ENCODE data around the gene FAR2. TPM values are rescaled to one million over a fixed set of nuclear protein-coding genes. Genes with fewer than 3 reads are reported as not detected.

FAR2 gene
- total and polyA plus RNA-seq, 2 experiments from 2014 or later, result 18.7 to 22.6 TPM

DNA sequence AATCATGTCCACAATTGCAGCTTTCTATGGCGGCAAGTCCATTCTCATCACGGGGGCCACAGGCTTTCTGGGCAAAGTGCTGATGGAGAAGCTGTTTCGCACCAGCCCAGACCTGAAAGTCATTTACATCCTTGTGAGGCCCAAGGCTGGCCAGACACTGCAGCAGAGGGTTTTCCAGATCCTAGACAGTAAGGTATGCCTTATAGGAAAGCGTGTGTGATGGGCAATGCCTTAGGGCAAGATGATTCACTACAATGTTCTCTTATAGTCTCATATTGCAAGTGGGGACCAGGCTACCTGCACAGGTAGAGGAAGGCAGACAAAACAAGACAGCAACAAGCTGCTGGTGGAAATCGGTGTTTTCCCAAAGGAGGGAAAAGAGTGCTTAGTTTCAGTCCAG is 121.4 kb downstream of the FAR2 start:
- H3K36me3 ChIP-seq (ENCODE audit: insufficient read depth), result no peaks in the 10 kb centered on the region
- Mint-ChIP-seq H3K4me3 (no peak overlapping the region), H3K36me3 (ENCODE audit: low read depth) (peaks cover 3% of the 10 kb centered on the region; the same call in 1 of the 3 replicates), H3K27ac (no peak overlapping the region), H3K4me1 (peaks cover 12% of the 10 kb centered on the region), H3K27me3 (ENCODE audit: insufficient read depth, low read depth, poor library complexity) (peaks cover 2% of the 10 kb centered on the region), H3K9me3 (no peaks in the 10 kb centered on the region)
- ATAC-seq (no peak), DNase-seq (ENCODE audit: low spot score) (no peak)
- H3K27ac ChIP-seq (ENCODE audit: low read depth), result no peak overlapping the region
- H3K4me1 ChIP-seq (ENCODE audit: insufficient read depth), result peaks cover 6% of the 10 kb centered on the region
- H3K4me3 ChIP-seq, result no peak overlapping the region
- TF ChIP-seq, protein P1, sequence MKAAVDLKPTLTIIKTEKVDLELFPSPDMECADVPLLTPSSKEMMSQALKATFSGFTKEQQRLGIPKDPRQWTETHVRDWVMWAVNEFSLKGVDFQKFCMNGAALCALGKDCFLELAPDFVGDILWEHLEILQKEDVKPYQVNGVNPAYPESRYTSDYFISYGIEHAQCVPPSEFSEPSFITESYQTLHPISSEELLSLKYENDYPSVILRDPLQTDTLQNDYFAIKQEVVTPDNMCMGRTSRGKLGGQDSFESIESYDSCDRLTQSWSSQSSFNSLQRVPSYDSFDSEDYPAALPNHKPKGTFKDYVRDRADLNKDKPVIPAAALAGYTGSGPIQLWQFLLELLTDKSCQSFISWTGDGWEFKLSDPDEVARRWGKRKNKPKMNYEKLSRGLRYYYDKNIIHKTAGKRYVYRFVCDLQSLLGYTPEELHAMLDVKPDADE (IDR thresholded peaks at IDR 0.05), result no peak
- no peak for TF ChIP-seq EZH2 (IDR thresholded peaks at IDR 0.05; ENCODE audit: low read depth, unreplicated experiment)
- no peak for TF ChIP-seq ZNF114 (CRISPR knock-in tag; IDR thresholded peaks at IDR 0.05)
- no peak for TF ChIP-seq JUNB (IDR thresholded peaks at IDR 0.05; ENCODE audit: unreplicated experiment)
- no peak for TF ChIP-seq NANOG (IDR thresholded peaks at IDR 0.05; ENCODE audit: borderline replicate concordance)
- TF ChIP-seq, protein P2, sequence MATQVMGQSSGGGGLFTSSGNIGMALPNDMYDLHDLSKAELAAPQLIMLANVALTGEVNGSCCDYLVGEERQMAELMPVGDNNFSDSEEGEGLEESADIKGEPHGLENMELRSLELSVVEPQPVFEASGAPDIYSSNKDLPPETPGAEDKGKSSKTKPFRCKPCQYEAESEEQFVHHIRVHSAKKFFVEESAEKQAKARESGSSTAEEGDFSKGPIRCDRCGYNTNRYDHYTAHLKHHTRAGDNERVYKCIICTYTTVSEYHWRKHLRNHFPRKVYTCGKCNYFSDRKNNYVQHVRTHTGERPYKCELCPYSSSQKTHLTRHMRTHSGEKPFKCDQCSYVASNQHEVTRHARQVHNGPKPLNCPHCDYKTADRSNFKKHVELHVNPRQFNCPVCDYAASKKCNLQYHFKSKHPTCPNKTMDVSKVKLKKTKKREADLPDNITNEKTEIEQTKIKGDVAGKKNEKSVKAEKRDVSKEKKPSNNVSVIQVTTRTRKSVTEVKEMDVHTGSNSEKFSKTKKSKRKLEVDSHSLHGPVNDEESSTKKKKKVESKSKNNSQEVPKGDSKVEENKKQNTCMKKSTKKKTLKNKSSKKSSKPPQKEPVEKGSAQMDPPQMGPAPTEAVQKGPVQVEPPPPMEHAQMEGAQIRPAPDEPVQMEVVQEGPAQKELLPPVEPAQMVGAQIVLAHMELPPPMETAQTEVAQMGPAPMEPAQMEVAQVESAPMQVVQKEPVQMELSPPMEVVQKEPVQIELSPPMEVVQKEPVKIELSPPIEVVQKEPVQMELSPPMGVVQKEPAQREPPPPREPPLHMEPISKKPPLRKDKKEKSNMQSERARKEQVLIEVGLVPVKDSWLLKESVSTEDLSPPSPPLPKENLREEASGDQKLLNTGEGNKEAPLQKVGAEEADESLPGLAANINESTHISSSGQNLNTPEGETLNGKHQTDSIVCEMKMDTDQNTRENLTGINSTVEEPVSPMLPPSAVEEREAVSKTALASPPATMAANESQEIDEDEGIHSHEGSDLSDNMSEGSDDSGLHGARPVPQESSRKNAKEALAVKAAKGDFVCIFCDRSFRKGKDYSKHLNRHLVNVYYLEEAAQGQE (IDR thresholded peaks at IDR 0.05; ENCODE audit: unreplicated experiment), result no peak
- no peak for TF ChIP-seq ZNF331 (CRISPR knock-in tag; IDR thresholded peaks at IDR 0.05; ENCODE audit: low read depth)
- TF ChIP-seq, protein P3, sequence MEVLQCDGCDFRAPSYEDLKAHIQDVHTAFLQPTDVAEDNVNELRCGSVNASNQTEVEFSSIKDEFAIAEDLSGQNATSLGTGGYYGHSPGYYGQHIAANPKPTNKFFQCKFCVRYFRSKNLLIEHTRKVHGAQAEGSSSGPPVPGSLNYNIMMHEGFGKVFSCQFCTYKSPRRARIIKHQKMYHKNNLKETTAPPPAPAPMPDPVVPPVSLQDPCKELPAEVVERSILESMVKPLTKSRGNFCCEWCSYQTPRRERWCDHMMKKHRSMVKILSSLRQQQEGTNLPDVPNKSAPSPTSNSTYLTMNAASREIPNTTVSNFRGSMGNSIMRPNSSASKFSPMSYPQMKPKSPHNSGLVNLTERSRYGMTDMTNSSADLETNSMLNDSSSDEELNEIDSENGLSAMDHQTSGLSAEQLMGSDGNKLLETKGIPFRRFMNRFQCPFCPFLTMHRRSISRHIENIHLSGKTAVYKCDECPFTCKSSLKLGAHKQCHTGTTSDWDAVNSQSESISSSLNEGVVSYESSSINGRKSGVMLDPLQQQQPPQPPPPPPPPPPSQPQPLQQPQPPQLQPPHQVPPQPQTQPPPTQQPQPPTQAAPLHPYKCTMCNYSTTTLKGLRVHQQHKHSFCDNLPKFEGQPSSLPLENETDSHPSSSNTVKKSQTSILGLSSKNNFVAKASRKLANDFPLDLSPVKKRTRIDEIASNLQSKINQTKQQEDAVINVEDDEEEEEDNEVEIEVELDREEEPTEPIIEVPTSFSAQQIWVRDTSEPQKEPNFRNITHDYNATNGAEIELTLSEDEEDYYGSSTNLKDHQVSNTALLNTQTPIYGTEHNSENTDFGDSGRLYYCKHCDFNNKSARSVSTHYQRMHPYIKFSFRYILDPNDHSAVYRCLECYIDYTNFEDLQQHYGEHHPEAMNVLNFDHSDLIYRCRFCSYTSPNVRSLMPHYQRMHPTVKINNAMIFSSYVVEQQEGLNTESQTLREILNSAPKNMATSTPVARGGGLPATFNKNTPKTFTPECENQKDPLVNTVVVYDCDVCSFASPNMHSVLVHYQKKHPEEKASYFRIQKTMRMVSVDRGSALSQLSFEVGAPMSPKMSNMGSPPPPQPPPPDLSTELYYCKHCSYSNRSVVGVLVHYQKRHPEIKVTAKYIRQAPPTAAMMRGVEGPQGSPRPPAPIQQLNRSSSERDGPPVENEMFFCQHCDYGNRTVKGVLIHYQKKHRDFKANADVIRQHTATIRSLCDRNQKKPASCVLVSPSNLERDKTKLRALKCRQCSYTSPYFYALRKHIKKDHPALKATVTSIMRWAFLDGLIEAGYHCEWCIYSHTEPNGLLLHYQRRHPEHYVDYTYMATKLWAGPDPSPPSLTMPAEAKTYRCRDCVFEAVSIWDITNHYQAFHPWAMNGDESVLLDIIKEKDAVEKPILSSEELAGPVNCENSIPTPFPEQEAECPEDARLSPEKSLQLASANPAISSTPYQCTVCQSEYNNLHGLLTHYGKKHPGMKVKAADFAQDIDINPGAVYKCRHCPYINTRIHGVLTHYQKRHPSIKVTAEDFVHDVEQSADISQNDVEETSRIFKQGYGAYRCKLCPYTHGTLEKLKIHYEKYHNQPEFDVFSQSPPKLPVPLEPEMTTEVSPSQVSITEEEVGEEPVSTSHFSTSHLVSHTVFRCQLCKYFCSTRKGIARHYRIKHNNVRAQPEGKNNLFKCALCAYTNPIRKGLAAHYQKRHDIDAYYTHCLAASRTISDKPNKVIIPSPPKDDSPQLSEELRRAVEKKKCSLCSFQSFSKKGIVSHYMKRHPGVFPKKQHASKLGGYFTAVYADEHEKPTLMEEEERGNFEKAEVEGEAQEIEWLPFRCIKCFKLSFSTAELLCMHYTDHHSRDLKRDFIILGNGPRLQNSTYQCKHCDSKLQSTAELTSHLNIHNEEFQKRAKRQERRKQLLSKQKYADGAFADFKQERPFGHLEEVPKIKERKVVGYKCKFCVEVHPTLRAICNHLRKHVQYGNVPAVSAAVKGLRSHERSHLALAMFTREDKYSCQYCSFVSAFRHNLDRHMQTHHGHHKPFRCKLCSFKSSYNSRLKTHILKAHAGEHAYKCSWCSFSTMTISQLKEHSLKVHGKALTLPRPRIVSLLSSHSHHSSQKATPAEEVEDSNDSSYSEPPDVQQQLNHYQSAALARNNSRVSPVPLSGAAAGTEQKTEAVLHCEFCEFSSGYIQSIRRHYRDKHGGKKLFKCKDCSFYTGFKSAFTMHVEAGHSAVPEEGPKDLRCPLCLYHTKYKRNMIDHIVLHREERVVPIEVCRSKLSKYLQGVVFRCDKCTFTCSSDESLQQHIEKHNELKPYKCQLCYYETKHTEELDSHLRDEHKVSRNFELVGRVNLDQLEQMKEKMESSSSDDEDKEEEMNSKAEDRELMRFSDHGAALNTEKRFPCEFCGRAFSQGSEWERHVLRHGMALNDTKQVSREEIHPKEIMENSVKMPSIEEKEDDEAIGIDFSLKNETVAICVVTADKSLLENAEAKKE (CRISPR knock-in tag; IDR thresholded peaks at IDR 0.05), result no peak
- TF ChIP-seq STAT1 (IDR thresholded peaks at IDR 0.05; ENCODE audit: unreplicated experiment), result no peak
- TF ChIP-seq, protein P4, sequence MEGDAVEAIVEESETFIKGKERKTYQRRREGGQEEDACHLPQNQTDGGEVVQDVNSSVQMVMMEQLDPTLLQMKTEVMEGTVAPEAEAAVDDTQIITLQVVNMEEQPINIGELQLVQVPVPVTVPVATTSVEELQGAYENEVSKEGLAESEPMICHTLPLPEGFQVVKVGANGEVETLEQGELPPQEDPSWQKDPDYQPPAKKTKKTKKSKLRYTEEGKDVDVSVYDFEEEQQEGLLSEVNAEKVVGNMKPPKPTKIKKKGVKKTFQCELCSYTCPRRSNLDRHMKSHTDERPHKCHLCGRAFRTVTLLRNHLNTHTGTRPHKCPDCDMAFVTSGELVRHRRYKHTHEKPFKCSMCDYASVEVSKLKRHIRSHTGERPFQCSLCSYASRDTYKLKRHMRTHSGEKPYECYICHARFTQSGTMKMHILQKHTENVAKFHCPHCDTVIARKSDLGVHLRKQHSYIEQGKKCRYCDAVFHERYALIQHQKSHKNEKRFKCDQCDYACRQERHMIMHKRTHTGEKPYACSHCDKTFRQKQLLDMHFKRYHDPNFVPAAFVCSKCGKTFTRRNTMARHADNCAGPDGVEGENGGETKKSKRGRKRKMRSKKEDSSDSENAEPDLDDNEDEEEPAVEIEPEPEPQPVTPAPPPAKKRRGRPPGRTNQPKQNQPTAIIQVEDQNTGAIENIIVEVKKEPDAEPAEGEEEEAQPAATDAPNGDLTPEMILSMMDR (conservative IDR thresholded peaks at IDR 0.05; ENCODE audit: low read depth in 2 of 2), result no peak
- no peak for TF ChIP-seq CREB1 (CRISPR knock-in tag; IDR thresholded peaks at IDR 0.05; ENCODE audit: low read depth)
- no peak for TF ChIP-seq EZH2phosphoT487 (IDR thresholded peaks at IDR 0.05; ENCODE audit: unreplicated experiment)
- TF ChIP-seq POLR2AphosphoS5 (IDR thresholded peaks at IDR 0.05; ENCODE audit: low read depth), result no peak
- H4K20me1 ChIP-seq (replicated peaks; ENCODE audit: insufficient read depth), result no peaks in the 10 kb centered on the region
- no peaks in the 10 kb centered on the region for H3K79me2 ChIP-seq (replicated peaks; ENCODE audit: insufficient read depth)
- H3K27me3 ChIP-seq (ENCODE audit: insufficient read depth), result no peaks in the 10 kb centered on the region
- no peak overlapping the region for H3K4me2 ChIP-seq
- no peak overlapping the region for H2AFZ ChIP-seq
- H3F3A ChIP-seq (replicated peaks; ENCODE audit: low read depth), result no peaks in the 10 kb centered on the region
- no peaks in the 10 kb centered on the region for H3K9me2 ChIP-seq (ENCODE audit: insufficient read depth)

Data from GM23338 (cell line).